GM19099 (cell line): ENCODE results near the gene THAP2.

Experiments used
- POLR2A ChIP-seq: IDR thresholded peaks from 3 replicates; pipeline ENCODE4 v1.6.1; 2011; ENCODE audit warnings: low read depth; ENCODE audit not compliant: insufficient read length; ENCODE audit errors: extremely low read depth

Gene THAP2

DNA sequence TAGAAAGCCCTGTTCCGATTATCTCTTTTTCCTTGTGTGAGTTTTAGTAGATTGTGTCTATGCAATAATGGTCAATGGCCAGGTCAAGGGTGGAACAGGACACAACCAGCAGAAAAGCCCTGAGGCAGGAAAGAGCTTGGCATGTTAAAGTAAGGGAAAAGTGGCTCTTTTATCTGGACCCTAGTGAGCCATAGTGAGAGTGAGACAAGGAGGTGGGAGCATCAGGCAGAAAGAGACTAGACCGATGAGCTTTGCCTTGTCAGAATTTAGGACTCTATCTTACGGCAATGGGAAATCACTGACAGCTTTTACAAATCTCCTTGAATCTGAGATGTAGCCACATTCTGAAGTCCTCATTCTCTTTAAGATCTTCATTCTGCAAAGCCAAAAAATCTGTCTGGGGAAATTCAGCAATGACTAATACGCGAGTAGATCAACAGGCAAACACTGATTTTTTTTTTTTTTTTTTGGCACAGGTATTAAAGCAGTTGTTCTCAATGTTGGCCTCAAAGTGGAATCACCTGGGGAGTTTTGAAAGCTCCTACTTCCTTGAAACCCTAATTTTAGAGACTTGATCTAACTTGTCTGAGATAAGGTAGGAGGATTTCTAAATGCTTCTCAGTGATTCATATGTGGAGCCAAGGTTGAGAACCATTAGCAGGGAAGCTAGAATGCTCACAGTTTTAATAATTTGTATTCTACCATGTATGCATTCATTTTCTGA lies 55.7 kb downstream of the THAP2 start:
- TF ChIP-seq POLR2A, result no peak

DNA sequence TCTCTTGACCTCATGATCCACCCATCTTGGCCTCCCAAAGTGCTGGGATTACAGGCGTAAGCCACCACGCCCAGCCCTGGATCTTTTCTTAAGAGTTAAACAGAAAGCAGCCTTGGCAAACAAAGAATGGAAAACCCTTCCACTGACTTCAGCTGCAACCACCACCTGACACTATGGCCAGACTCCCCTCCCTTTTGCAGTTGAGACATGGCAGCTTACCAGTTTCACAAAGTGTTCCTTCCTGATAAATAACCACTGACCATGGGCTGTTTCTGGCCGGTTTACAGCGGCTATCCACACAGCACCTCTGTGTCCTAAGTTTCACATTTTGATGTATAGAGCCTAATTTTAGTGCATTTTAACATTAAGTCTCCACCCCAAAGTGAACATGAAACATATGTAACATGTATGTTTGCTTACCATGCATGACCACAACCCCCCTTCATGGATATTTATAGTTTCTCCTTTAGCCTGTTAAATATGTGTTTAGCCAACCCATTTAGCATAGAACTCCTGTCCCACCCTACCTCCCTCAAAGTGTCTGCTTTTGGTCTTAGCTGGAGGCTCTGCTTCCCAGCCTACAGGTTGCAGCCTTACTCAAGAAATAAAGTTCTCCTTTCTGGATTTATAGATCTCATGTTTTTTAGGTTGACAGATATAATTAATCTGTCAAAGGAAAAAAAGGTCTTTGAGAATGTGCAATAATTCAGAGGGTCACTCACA lies 57.8 kb downstream of the THAP2 start:
- no peak for TF ChIP-seq POLR2A

DNA sequence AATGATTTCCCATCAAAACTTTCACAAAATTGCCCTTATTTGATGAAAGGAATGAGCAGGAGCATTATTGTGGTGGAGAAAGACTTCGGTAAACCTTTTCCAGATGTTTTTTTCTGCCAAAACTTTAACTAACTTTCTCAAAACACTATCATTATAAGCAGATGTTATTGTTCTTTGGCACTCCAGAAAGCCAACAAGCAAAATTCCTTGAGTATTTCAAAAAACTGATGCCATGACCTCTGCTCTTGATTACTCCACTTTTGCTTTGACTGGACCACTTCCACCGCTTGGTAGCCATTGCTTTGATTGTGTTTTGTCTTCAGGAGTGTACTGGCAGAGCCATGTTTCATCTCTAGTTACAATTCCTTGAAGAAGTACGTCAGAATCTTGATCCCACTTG lies 60.9 kb downstream of the THAP2 start:
- no peak for TF ChIP-seq POLR2A

DNA sequence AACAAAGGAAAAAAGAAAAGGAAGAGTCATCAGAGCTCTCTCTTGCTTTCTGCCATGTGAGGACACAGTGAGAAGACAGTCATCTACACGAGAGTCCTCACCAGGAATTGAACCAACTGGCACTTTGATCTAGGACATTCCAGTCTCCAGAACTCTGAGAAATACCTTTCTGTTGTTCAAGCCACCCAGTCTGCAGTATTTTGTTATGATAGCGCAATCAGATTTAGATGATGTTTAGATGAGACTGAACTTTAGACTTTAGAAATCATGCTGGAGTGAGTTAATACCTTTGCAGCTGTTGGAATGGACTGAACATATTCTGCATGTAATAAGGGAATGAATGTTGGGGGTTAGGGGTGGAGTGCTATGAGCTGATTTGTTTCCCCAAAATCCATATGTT lies 62.4 kb downstream of the THAP2 start:
- no peak for TF ChIP-seq POLR2A

DNA sequence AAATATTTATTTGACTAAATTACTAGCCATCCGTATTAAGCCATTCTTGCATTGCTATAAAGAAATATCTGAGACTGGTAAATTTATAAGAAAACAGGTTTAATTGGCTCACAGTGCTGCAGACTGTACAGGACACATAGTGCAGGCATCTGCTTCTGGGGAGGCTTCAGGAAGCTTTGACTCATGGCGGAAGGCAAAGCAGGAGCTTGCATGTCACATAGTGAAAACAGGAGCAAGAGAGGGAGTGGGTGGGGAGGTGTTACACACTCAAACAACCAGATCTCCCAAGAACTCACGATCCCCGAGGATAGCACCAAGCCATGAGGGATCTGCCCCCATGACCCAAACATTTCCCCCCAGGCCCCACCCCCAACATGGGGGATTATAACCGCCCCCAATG lies 63.9 kb downstream of the THAP2 start:
- TF ChIP-seq POLR2A, result no peak
